ENCODE measurements around the gene POLR2I.
"Not testable (repeated sequence)": the region's sequence is repeated elsewhere in the genome, so short reads cannot be mapped to it uniquely, and the experiment has no call there.

POLR2I gene

GRCh38 chr19:36099166-36099785 is 15.4 kb downstream of the POLR2I start:
- DNase-seq: no peak

- DNase-seq: no peak
Observed at GRCh38 chr19:36097036-36097435, 17.6 kb downstream of the POLR2I start.

GRCh38 chr19:36093687-36094086 is 21.0 kb downstream of the POLR2I start:
- DNase-seq: no peak

- DNase-seq: no peak
Observed at GRCh38 chr19:36093146-36093662, 21.5 kb downstream of the POLR2I start.

GRCh38 chr19:36092566-36092965 is 22.1 kb downstream of the POLR2I start:
- DNase-seq: no peak

GRCh38 chr19:36090910-36091695 is 23.6 kb downstream of the POLR2I start:
- DNase-seq: no peak

- DNase-seq: no peak
Observed at GRCh38 chr19:36089847-36090246, 24.8 kb downstream of the POLR2I start.

GRCh38 chr19:36086326-36086725 is 28.3 kb downstream of the POLR2I start:
- no peak for DNase-seq

- DNase-seq: no peak
Observed at GRCh38 chr19:36084231-36085009, 30.3 kb downstream of the POLR2I start.

GRCh38 chr19:36082916-36083315 is 31.8 kb downstream of the POLR2I start:
- DNase-seq: no peak

GRCh38 chr19:36081894-36082293 is 32.8 kb downstream of the POLR2I start:
- no peak for DNase-seq

- DNase-seq: no peak
Observed at GRCh38 chr19:36081385-36081784, 33.3 kb downstream of the POLR2I start.

- DNase-seq: no peak
Observed at GRCh38 chr19:36079389-36079945, 35.2 kb downstream of the POLR2I start.

GRCh38 chr19:36073121-36073876 is 41.4 kb downstream of the POLR2I start:
- DNase-seq: no peak

GRCh38 chr19:36072081-36072480 is 42.6 kb downstream of the POLR2I start:
- no peak for DNase-seq

- not testable (repeated sequence) for DNase-seq
Observed at GRCh38 chr19:36068810-36069499, 45.7 kb downstream of the POLR2I start.

- DNase-seq: no peak
Observed at GRCh38 chr19:36067681-36068080, 47.0 kb downstream of the POLR2I start.

- DNase-seq: no peak
Observed at GRCh38 chr19:36064826-36065225, 49.8 kb downstream of the POLR2I start.

All from SIG-M5 (cell line).